HG02759 (cell line): ENCODE measurements around the gene ASPSCR1.

ENCODE experiments used
- ATAC-seq: cut with Tn5 transposase; IDR thresholded peaks from one replicate; pipeline ENCODE4 v1.9.1; 2021; ENCODE audit warnings: mild to moderate bottlenecking, moderate library complexity; ENCODE audit not compliant: unreplicated experiment

The ASPSCR1 gene

GRCh38 chr17:82011617-82012187 lies 34.3 kb downstream of the ASPSCR1 start:
- ATAC-seq = no peak

GRCh38 chr17:82012261-82012639 lies 34.8 kb downstream of the ASPSCR1 start:
- no peak for ATAC-seq

DNA sequence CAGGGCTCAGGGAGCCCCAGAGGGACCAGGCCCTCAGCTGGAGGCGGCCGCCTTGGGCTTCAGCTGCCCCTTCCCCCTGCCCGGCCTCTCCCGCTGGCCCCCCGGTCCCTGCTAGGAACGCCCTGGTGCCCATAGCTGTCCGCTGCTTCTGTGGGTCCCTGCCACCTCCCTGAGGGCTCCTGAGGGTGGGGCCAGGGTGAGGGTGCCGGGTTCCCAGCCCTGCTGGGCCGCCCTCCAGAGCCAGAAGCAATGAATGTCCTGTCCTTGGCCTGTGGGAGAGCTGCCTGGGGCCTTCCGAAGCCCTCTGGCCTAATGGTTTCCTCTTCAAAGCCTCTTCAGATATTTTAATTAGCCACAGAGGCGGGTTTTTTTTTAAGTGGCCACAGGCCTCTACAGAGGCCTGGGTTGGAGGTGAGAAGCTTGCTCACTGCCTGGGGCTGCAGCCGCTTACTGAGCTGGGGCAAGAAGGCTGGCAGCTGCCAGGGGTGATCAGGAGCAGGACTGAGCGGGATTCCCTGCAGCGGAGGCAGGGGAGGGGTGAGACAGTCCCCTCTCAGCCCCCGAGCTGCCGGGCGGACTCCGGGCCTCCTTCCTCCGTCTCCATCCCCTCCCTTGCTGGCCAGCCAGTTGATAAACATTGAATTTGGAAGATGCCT lies 35.3 kb downstream of the ASPSCR1 start:
- ATAC-seq = no peak

GRCh38 chr17:82013341-82013740 lies 35.9 kb downstream of the ASPSCR1 start:
- ATAC-seq = no peak

DNA sequence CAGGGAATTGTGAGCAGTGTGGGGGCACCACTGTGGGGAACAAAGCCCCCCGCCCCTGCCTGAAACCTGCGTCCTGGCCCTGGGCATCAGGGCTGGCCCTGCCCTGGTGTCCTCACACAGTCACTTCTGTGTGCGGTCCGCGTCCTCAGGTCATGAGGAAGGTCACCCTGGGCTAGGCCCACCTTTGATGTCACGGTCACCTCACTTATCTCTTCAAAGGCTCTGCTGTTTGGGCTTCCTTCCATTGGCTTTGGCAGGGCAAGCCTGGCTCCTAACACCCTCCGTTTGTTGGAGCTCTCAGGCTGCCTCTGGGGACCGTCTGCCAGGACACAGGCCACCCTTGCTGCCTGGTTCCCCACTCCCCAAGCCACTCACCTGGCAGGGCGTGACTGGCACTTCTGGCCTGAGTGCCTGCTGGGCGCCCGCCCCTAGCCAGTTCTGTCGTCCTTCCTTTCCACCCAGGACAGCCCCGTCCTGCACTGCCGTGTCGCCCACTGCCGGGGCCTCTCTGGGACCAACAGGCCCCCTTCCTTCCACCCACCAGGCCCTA lies 36.4 kb downstream of the ASPSCR1 start:
- no peak for ATAC-seq

DNA sequence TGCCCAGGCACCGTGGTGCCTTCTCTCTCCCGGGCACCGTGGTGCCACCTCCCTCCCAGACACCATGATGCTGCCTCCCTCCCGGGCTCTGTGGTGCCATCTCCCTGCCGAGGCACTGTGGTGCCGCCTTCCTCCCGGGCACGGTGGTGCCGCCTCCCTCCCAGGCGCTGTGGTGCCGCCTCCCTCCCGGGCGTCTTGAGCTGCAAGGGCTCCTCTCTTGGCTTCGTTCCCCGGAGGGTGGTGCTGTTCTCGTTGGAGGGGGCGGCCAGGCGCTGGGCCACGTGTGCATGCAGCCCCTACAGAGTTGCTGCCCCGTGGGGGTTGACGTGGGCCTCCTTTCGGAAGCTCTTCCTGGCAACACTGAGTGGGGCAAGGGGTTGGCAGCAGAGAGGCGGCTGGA lies 37.0 kb downstream of the ASPSCR1 start:
- ATAC-seq = no peak

- ATAC-seq = no peak
Measured at GRCh38 chr17:82014971-82015310, 37.5 kb downstream of the ASPSCR1 start.

GRCh38 chr17:82015311-82015971 lies 38.0 kb downstream of the ASPSCR1 start:
- no peak for ATAC-seq

DNA sequence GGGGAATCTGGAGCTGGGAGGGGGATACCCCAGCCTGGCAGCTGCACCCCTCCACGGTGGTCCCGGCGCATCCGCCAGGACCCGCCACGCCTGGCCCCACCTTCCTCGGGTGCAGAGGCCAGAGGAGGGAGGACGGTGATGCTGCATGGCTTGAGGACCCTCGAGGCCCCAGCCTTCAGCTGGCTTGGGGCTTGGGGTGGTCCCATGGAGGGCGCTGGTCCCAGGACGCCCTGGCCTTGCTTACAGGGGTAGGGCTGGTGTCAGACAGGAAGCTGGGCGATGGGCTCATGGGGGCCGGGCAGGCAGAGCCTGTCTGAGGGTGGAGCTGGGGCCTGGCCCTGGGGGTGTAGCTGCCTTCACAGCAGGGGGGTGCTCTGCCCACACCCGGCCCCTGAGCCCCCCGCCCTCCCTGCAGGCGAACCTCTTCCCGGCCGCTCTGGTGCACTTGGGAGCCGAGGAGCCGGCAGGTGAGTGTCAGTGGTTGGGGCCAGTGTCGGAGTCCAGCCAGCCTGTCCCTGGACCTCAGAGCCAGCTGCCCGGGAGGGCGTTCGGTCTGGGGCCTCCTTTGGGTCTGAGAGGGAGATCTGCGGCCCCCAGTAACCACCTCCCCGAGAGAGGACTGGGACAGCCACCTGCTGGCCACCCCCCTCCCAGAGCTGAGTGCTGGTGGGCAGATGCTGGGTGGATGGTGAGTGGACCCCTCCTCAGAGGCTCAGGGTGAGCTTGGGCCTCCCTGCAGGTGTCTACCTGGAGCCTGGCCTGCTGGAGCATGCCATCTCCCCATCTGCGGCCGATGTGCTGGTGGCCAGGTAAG lies 38.8 kb downstream of the ASPSCR1 start:
- no peak for ATAC-seq

GRCh38 chr17:82016875-82017459 lies 39.5 kb downstream of the ASPSCR1 start:
- no peak for ATAC-seq

GRCh38 chr17:82017612-82018151 lies 40.3 kb downstream of the ASPSCR1 start:
- ATAC-seq = no peak

DNA sequence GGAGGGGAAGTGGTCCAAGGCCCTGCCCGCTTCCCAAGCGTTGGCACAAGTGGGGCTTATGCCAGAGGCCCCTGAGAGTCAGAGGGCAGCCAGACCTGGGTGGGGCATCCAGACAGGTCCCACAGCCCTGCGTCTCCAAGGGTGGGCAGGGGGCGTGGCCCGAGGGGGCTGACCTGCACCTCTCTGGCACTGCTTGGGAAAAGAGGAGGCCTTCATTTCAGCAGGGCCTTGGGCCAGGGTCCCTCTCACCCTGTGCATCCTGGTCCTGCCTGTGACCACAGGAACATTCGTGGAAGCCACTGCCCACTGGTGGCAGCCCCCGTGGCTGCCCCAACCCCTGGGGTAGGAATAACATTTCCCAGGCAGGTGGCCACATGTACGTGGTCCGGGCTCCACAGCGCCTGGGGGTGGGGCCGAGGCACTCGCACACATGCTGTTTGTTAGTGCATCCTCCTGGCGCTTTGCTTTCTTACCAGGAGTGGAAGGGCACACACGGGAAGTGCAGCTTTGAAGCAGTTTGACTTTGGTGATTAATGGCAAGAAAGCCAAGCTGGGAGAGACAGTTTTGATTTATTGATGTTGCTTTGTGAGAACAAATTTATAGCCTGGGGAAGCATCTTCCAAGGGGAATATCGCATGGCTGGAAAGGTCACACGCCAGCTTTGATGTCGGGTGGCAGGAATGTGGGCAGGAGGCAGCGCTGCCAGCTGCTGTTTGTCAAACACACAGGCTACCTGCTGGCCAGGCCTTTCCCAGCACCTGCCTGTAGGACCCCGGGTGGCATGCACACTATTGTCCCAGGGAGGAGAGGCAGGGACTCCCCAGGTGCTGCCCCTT lies 40.9 kb downstream of the ASPSCR1 start:
- no peak for ATAC-seq

DNA sequence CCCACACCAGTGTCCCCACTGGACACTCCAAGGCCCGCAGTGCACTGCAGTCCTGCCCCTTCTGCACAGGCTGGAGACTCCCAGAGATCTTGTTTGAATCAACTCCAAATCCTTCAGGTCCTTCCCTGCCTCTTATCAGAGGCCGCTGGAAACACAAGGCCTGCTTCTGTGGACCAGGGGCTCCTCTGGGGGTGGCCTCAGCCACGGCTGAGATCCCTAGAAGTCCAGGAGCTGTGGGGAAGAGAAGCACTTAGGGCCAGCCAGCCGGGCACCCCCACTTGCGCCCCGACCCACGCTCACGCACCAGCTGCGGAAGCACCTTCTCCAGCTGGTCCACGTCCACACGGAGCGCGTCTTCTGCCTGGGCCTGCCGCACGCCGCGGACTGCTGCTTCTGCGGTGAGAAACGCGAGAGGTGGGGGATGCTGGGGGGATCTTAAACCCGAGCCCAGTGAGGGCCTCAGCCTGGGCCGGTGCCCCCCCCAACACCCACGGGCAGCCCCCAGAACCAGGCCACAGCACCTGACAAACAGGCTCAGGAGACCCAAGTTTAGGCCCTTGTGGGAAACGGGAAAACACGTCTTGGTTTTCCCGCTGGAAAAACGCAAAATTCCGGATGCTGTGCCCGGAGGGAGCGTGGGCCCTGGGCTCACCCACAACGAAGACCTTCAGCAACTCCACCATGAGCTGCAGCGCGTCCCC lies 41.7 kb downstream of the ASPSCR1 start:
- ATAC-seq = no peak

GRCh38 chr17:82019690-82020571 lies 42.5 kb downstream of the ASPSCR1 start:
- no peak for ATAC-seq

GRCh38 chr17:82020572-82021106 lies 43.2 kb downstream of the ASPSCR1 start:
- no peak for ATAC-seq

GRCh38 chr17:82021107-82021899 lies 43.9 kb downstream of the ASPSCR1 start:
- no peak for ATAC-seq

DNA sequence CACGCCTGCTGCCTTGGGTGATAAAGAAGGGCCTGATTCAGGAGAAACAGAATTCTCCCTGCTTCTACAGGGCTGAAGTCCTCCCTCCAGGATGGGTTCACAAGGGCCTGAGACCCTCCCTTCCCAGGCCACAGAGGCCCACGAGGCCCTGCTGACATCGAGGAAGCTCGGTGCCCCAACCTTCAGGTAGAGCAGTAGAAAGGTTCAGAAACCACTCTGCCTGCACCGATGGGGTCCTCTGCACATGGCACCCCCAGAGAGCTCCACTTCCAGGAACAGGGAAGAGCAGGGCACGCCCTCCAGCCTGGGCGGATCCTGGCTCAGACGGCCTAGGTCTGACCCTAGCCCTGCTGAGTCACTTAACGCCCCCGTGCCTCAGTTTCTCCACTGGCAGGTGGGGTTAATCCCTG lies 44.5 kb downstream of the ASPSCR1 start:
- ATAC-seq = no peak
